A549 (cell line): Measurements from ENCODE around the gene KIAA0232. TPM values are rescaled to one million over a fixed set of nuclear protein-coding genes. Genes with fewer than 3 reads are reported as not detected.

Experiments used
- ATAC-seq, 2 experiments: fragments of 200-7000 bp in 1 of 2; fragments of >200 bp in 1 of 2; cut with Nextera tagmentation in 1 of 2; cut with Tn5 transposase in 1 of 2; 3 replicates each; pipeline versions ENCODE4 v1.8.0 to v1.9.1; 2018 to 2020; ENCODE audit warnings: mild to moderate bottlenecking in 1 of 2, moderate library complexity in 1 of 2
- CTCF ChIA-PET: fragments of 300-600 bp; sonication (Branson Sonifier 250); formaldehyde crosslinking; extraction: SDS; loops from one replicate; lab custom pipeline; 2021; ENCODE audit warnings: antibody characterized with exemption, inconsistent platforms; lab: Yijun Ruan, JAX
- POLR2A ChIA-PET: fragments of 350-600 bp; formaldehyde crosslinking; extraction: SDS; loops from one replicate; lab custom pipeline; 2021; ENCODE audit warnings: antibody characterized with exemption, inconsistent platforms; lab: Yijun Ruan, JAX
- DNase-seq, 2 experiments: peaks; one replicate each; pipeline versions ENCODE4 v3.0.0 to v3.0.0-alpha.2; 2011 to 2016; ENCODE audit warnings: low read depth in 1 of 2, low spot score in 1 of 2
- FAIRE-seq: peaks from 2 replicates; lab custom pipeline; 2011; peaks lifted over from hg19 to GRCh38; lab: Jason Lieb, UNC
- H3K27ac ChIP-seq, 2 experiments: fragments of >200 bp; sonication (Bioruptor Twin); formaldehyde crosslinking; 3 replicates each; pipeline ENCODE4 v1.5.1; 2016 to 2017
- H3K4me1 ChIP-seq: fragments of >200 bp; sonication (Bioruptor Twin); formaldehyde crosslinking; 3 replicates; pipeline ENCODE4 v1.6.1; 2016
- H3K4me2 ChIP-seq: fragments of >200 bp; sonication (Bioruptor Twin); formaldehyde crosslinking; 3 replicates; pipeline ENCODE4 v1.6.1; 2016
- H3K4me3 ChIP-seq: fragments of >200 bp; sonication (Bioruptor Twin); formaldehyde crosslinking; 3 replicates; pipeline ENCODE4 v1.5.1; 2016
- H3K9me3 ChIP-seq: fragments of >200 bp; sonication (Bioruptor Twin); formaldehyde crosslinking; 3 replicates; pipeline ENCODE4 v1.6.1; 2016
- CBX2 ChIP-seq: fragments of 200-600 bp; sonication (generic); IDR thresholded peaks from 2 replicates; pipeline ENCODE4 v1.6.1; 2016; ENCODE audit warnings: low read depth, mild to moderate bottlenecking, borderline replicate concordance
- CEBPB ChIP-seq, 2 experiments: fragments of >200 bp in 1 of 2; sonication (Bioruptor Twin) in 1 of 2; formaldehyde crosslinking in 1 of 2; IDR thresholded peaks; 2 replicates each; pipeline ENCODE4 v1.6.1; 2012 to 2016
- EHMT2 ChIP-seq: fragments of 200-600 bp; sonication (generic); IDR thresholded peaks from 2 replicates; pipeline ENCODE4 v1.6.1; 2016; ENCODE audit warnings: antibody characterized with exemption, low read depth, mild to moderate bottlenecking, moderate library complexity
- FOSB ChIP-seq: fragments of 250-450 bp; sonication (Bioruptor Pico); IDR thresholded peaks from 2 replicates; pipeline ENCODE4 v1.5.0; 2020; ENCODE audit warnings: mild to moderate bottlenecking, moderate library complexity
- HEYL ChIP-seq: fragments of 250-450 bp; sonication (Bioruptor Pico); IDR thresholded peaks from 2 replicates; pipeline ENCODE4 v1.8.0; 2021; ENCODE audit warnings: mild to moderate bottlenecking, moderate library complexity
- HOXB5 ChIP-seq: fragments of 250-450 bp; sonication (Bioruptor Pico); IDR thresholded peaks from 2 replicates; pipeline ENCODE4 v1.5.0; 2020; ENCODE audit warnings: mild to moderate bottlenecking, moderate library complexity
- JUN ChIP-seq, 2 experiments: fragments of >200 bp; sonication (Bioruptor Twin); formaldehyde crosslinking; IDR thresholded peaks; 2 replicates in 1 of 2; 3 replicates in 1 of 2; pipeline ENCODE4 v1.6.1; 2016 to 2017
- KDM1A ChIP-seq: fragments of 200-600 bp; sonication (generic); IDR thresholded peaks from 2 replicates; pipeline ENCODE4 v1.6.1; 2016; ENCODE audit warnings: low read depth, mild to moderate bottlenecking
- MAZ ChIP-seq: fragments of 150-350 bp; IDR thresholded peaks from 2 replicates; pipeline ENCODE4 v1.6.1; 2014; ENCODE audit warnings: antibody characterized with exemption, low read depth, low read length, borderline replicate concordance
- PHF8 ChIP-seq: fragments of 200-600 bp; sonication (generic); IDR thresholded peaks from 2 replicates; pipeline ENCODE4 v1.6.1; 2016; ENCODE audit warnings: low read depth, mild to moderate bottlenecking, antibody characterized with exemption, moderate library complexity, borderline replicate concordance
- POLR2A ChIP-seq: IDR thresholded peaks from 2 replicates; pipeline ENCODE4 v1.6.1; 2012; ENCODE audit warnings: mild to moderate bottlenecking, low read length
- RAD21 ChIP-seq, 2 experiments: fragments of >200 bp in 1 of 2; sonication (Bioruptor Twin) in 1 of 2; formaldehyde crosslinking in 1 of 2; IDR thresholded peaks in 1 of 2; conservative IDR thresholded peaks in 1 of 2; 2 replicates in 1 of 2; 3 replicates in 1 of 2; pipeline ENCODE4 v1.6.1; 2012 to 2018; ENCODE audit warnings: inconsistent platforms in 1 of 2
- SMC3 ChIP-seq: fragments of >200 bp; sonication (Bioruptor Twin); formaldehyde crosslinking; IDR thresholded peaks from 3 replicates; pipeline ENCODE4 v1.6.1; 2018; ENCODE audit warnings: inconsistent platforms
- ZNF302 ChIP-seq: fragments of 250-450 bp; sonication (Bioruptor Pico); IDR thresholded peaks from 2 replicates; pipeline ENCODE4 v1.9.0; 2021; ENCODE audit warnings: inconsistent platforms, mild to moderate bottlenecking, moderate library complexity
- WGBS: methylation state at CpG from one replicate; pipeline ENCODE4 v1.1.6; 2017; ENCODE audit errors: missing lambda C conversion rate; 5-methylcytosine and 5-hydroxymethylcytosine counted together
- polyA plus RNA-seq, 4 experiments: library from polyadenylated mRNA; depleted of rRNA in 3 of 4; stranded (reverse); fragments of >200 nt; fragmentation: RNase III in 1 of 4; extraction: RNeasy Plus Mini Kit Qiagen cat#74134 plus additional on column Dnase treatment in 1 of 4; gene quantifications; 2 replicates in 3 of 4; 3 replicates in 1 of 4; pipeline ENCODE4 v1.2.3, GENCODE V29; 2011 to 2017
- TF ChIP-seq, protein P1 (sequence below): IDR thresholded peaks from 2 replicates; pipeline ENCODE4 v1.6.1; 2012; ENCODE audit warnings: low read depth, borderline replicate concordance
- TF ChIP-seq, protein P2 (sequence below): fragments of >200 bp; sonication (Bioruptor Twin); formaldehyde crosslinking; IDR thresholded peaks from 3 replicates; pipeline ENCODE4 v1.5.1; 2016
- TF ChIP-seq, protein P3 (sequence below): IDR thresholded peaks from 2 replicates; pipeline ENCODE4 v1.6.1; 2012
- TF ChIP-seq, protein P4 (sequence below): IDR thresholded peaks from 2 replicates; pipeline ENCODE4 v1.6.1; 2012
- TF ChIP-seq, protein P5 (sequence below): fragments of 200-600 bp; sonication (generic); IDR thresholded peaks from 2 replicates; pipeline ENCODE4 v1.6.1; 2016; ENCODE audit warnings: antibody characterized with exemption, mild to moderate bottlenecking, moderate library complexity

The KIAA0232 gene
- polyA plus RNA-seq, 2 of the 4 experiments (the other 2 are of a cell fraction) = 9.3 to 21.5 TPM

DNA sequence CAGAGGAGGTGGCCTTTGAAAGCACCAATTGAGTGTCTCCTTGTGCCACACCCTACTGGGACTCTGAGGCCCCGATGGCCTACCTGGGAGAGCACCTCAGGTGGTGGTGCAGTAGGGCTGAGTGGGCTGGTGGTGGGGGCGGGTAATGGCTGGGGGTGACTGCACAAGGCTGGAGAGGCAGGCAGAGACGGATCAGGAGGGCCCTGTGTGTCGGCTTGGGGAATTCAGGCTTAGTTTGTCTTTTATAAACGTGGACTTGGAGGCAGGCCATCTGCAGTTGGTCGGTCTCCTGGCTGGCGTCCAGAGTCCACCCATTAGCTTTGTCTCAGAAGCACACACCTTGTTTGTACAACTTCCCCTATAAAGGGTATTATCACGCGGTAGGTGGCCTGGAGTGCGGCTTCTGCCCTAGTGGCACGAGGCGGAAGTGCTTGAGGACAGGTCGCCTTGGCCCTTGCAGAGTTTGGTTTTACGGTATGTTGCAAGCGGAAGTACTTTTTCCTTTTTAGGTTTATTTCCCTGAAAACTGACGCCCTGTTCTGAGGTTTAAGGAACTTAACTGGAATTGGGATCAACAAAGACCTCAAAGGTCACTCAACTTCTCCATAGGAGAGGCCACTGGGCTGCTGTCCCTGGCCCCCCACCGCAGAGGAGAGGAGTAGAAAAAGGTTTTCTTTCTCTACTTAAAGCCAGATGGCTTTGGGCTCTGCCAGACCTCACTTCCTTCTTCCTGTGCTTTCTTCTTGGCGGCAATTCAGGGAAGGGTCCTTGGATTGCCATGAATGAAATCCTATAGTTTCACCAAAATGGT is 135.1 kb downstream of the KIAA0232 start:
- POLR2A ChIA-PET = no interaction called here
- H3K4me3 ChIP-seq = no peak overlapping the region
- peak overlapping the region; percentile 89 for H3K4me2 ChIP-seq
- peaks cover 32% of the 10 kb centered on the region for H3K4me1 ChIP-seq
- H3K9me3 ChIP-seq = no peaks in the 10 kb centered on the region
- TF ChIP-seq, protein P1, sequence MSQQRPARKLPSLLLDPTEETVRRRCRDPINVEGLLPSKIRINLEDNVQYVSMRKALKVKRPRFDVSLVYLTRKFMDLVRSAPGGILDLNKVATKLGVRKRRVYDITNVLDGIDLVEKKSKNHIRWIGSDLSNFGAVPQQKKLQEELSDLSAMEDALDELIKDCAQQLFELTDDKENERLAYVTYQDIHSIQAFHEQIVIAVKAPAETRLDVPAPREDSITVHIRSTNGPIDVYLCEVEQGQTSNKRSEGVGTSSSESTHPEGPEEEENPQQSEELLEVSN = peak; percentile 69
- TF ChIP-seq RAD21 (conservative IDR thresholded peaks at IDR 0.05 in 1 of 2, IDR thresholded peaks at IDR 0.05 in 1 of 2) (peak in 1 of 2 experiments; percentile 5; a peak in 1 of 5 replicates), JUN (IDR thresholded peaks at IDR 0.05) (no peak), HOXB5 (CRISPR knock-in tag) (no peak), CEBPB (IDR thresholded peaks at IDR 0.05) (peak in 1 of 2 experiments; percentile 20; a peak in 1 of 4 replicates)
- TF ChIP-seq, protein P2, sequence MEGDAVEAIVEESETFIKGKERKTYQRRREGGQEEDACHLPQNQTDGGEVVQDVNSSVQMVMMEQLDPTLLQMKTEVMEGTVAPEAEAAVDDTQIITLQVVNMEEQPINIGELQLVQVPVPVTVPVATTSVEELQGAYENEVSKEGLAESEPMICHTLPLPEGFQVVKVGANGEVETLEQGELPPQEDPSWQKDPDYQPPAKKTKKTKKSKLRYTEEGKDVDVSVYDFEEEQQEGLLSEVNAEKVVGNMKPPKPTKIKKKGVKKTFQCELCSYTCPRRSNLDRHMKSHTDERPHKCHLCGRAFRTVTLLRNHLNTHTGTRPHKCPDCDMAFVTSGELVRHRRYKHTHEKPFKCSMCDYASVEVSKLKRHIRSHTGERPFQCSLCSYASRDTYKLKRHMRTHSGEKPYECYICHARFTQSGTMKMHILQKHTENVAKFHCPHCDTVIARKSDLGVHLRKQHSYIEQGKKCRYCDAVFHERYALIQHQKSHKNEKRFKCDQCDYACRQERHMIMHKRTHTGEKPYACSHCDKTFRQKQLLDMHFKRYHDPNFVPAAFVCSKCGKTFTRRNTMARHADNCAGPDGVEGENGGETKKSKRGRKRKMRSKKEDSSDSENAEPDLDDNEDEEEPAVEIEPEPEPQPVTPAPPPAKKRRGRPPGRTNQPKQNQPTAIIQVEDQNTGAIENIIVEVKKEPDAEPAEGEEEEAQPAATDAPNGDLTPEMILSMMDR = peak; percentile 21; the same call in 2 of the 3 replicates
- TF ChIP-seq, protein P3, sequence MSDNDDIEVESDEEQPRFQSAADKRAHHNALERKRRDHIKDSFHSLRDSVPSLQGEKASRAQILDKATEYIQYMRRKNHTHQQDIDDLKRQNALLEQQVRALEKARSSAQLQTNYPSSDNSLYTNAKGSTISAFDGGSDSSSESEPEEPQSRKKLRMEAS = peak; percentile 88
- TF ChIP-seq, all 56 proteins: peak for 5
- ATAC-seq = peak; percentile 90 to 94
- CTCF ChIA-PET = interaction anchor here (0.7 to 2.0 kb wide), 8 partner anchors 10 to 253 kb away, joined by 3 to 10 read pairs (median 3); no protein-coding TSS in a partner anchor
- peak overlapping the region; percentile 78 to 82 for H3K27ac ChIP-seq
- 10% methylated on average over 17 of the region's 18 CpGs for WGBS
- DNase-seq = peak; percentile 35 to 84
- FAIRE-seq = no peak

DNA sequence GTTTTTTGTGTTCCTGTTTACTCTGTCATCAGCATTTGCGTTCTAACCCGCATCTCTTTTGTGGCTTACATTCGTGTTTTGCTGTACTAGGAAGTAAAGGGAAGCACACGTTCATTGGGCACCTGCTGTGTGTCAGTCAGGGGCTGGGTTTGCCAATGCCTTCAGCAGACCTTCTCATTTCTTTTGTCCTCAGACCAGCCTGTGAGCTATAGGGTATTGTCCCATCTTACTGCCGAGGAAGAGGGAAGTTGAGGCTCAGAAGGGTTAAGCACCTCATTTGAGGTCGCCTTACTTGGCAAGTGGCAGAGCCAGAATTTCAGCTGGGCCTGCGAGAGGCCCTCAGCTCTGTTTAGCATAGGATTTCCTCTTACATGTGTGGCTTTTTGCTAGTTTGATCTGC is 135.8 kb downstream of the KIAA0232 start:
- H3K27ac ChIP-seq = peak overlapping the region; percentile 78 to 82
- FAIRE-seq = no peak
- WGBS = 86% methylated on average over 7 of the region's 7 CpGs
- no peak overlapping the region for H3K4me3 ChIP-seq
- DNase-seq = no peak
- no peak for TF ChIP-seq EHMT2
- TF ChIP-seq FOSB (CRISPR knock-in tag) = no peak
- no peak for TF ChIP-seq HEYL
- ChIA-PET POLR2A (no interaction called here), CTCF (interaction anchor here (1.1 kb wide), 1 partner anchor 11 kb away, joined by 3 read pairs; no protein-coding TSS in a partner anchor)
- no peaks in the 10 kb centered on the region for H3K9me3 ChIP-seq
- H3K4me2 ChIP-seq = peak overlapping the region; percentile 89
- H3K4me1 ChIP-seq = peaks cover 32% of the 10 kb centered on the region
- ATAC-seq = no peak

DNA sequence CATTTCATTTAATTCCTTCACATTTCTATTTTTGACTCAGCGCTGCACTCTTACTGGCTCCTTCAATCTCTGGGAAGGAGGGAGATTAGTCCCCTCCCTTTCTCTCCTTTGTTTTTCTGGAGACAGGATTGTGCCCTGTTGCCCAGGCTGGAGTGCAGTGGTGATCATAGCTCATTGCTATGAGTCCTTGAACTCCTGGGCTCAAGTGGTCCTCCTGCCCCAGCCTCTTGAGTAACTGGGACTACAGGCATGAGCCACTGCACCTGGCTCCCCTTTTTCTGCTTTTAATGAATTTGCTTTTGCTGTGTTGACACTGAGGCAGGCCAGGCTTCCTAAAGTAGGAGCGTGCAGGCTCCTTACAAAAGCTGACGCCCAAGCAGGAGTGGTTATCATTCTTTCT is 137.6 kb downstream of the KIAA0232 start:
- ChIA-PET CTCF (interaction anchor here (2.3 kb wide), 1 partner anchor 11 kb away, joined by 8 read pairs; the partner anchor contains the start of gene TBC1D14), POLR2A (no interaction called here)
- 54% methylated on average over 3 of the region's 3 CpGs for WGBS
- H3K9me3 ChIP-seq = no peaks in the 10 kb centered on the region
- DNase-seq = no peak
- ATAC-seq = no peak
- no peak overlapping the region for H3K4me3 ChIP-seq
- no peak overlapping the region for H3K27ac ChIP-seq
- H3K4me2 ChIP-seq = no peak overlapping the region
- TF ChIP-seq HOXB5 (CRISPR knock-in tag) (no peak), ZNF302 (no peak), POLR2A (no peak), EHMT2 (no peak), SMC3 (no peak), CBX2 (no peak), KDM1A (no peak), PHF8 (no peak), MAZ (no peak)
- TF ChIP-seq, protein P4, sequence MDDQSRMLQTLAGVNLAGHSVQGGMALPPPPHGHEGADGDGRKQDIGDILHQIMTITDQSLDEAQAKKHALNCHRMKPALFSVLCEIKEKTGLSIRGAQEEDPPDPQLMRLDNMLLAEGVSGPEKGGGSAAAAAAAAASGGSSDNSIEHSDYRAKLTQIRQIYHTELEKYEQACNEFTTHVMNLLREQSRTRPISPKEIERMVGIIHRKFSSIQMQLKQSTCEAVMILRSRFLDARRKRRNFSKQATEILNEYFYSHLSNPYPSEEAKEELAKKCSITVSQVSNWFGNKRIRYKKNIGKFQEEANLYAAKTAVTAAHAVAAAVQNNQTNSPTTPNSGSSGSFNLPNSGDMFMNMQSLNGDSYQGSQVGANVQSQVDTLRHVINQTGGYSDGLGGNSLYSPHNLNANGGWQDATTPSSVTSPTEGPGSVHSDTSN = no peak
- TF ChIP-seq, protein P5, sequence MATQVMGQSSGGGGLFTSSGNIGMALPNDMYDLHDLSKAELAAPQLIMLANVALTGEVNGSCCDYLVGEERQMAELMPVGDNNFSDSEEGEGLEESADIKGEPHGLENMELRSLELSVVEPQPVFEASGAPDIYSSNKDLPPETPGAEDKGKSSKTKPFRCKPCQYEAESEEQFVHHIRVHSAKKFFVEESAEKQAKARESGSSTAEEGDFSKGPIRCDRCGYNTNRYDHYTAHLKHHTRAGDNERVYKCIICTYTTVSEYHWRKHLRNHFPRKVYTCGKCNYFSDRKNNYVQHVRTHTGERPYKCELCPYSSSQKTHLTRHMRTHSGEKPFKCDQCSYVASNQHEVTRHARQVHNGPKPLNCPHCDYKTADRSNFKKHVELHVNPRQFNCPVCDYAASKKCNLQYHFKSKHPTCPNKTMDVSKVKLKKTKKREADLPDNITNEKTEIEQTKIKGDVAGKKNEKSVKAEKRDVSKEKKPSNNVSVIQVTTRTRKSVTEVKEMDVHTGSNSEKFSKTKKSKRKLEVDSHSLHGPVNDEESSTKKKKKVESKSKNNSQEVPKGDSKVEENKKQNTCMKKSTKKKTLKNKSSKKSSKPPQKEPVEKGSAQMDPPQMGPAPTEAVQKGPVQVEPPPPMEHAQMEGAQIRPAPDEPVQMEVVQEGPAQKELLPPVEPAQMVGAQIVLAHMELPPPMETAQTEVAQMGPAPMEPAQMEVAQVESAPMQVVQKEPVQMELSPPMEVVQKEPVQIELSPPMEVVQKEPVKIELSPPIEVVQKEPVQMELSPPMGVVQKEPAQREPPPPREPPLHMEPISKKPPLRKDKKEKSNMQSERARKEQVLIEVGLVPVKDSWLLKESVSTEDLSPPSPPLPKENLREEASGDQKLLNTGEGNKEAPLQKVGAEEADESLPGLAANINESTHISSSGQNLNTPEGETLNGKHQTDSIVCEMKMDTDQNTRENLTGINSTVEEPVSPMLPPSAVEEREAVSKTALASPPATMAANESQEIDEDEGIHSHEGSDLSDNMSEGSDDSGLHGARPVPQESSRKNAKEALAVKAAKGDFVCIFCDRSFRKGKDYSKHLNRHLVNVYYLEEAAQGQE = no peak
- H3K4me1 ChIP-seq = peaks cover 32% of the 10 kb centered on the region
- no peak for FAIRE-seq
